COLO668 (cell line): ENCODE data around the gene CCR7.
"Not testable (repeated sequence)": the region's sequence is repeated elsewhere in the genome, so short reads cannot be mapped to it uniquely, and the experiment has no call there.

Experiments used
- DNase-seq: peaks from one replicate; lab custom pipeline; 2025; ENCODE audit not compliant: unreplicated experiment; lab: John Stamatoyannopoulos, UW

The CCR7 gene

DNA sequence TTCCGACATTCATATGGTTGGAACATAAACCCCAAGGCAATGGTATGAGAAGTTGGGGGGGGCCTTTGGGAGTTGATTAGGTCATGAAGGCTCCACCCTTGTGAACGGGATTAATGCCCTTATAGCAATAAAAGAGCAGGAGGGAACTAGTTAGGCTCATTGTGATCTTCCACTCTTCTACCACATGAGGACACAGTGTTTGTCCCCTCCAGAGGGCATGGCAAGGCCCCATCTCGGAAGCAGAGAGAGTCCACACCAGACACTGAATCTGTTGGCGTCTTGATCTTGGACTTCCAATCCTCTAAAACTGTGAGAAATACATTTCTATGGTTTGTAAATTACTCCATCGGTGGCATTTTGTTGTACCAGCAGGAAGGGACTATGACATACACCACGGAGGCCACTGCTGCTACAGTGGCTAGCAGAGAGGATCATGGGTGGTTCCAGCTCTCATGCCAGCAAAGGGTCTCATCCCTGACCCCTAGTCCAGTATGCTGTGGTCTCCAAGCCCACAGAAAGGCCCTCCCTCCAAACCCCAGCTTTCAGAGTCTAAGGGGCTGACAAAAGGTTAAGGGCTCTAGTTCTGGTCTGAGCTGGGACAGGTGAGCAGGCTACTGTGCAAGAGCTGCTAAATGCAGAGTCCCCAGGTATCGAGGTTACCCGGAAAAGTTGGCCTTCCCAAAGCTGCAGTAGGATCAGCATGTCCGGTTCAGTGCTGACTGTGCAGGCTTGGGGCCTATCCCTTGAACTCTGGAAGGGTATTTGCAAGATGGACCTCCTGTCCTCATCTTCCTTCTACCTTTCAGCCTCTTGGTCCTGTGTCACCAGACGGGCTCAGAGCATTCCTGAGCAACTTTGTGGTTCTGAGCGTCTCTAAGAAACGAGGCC, 12.2 kb downstream of the CCR7 start:
- DNase-seq: no peak

DNA sequence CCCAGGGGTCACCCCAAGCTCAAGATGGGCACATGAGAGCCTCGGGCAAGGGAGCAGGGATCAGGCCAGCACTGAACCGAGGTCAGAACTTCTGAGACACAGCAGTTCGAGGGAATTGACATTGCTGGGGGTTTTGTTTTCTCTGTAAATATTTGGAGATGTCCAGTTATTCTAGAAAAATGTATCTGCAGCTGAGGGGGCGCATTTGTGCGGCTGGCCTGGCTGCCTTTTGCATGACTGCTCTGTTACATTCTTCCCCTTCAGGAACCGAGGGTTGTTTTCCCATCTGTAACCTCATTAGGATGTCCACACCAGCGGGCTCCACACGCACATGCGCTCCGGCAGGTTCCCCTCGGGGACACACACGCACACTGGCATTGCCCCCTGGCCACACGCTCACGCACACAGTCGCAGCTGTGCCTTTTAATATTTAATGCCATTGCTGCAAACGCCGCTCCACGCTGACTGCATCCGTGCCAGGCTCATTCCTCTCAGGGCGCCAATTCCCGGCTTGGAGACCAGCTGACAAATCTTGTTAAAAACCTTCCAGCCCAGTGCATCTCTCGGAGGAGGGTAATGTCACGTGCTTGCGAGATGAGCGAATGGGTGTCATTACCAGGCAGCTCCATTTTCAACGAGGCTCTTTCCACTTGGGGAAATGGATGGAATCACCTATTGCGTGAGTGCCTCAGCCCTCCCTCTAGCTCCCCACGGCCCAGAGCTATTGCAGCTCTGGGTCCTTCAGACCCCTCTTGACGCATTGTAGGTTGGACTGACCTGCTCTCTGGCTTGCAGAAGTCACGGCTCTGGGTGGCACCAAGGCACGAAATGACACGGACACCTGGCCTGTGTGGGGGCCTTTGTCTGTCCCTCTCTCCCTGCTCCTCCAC, 13.1 kb downstream of the CCR7 start:
- DNase-seq: no peak

- DNase-seq: no peak
Measured at GRCh38 chr17:40551091-40551878, 14.0 kb downstream of the CCR7 start.

- DNase-seq: no peak
Measured at GRCh38 chr17:40550608-40551007, 14.7 kb downstream of the CCR7 start.

DNA sequence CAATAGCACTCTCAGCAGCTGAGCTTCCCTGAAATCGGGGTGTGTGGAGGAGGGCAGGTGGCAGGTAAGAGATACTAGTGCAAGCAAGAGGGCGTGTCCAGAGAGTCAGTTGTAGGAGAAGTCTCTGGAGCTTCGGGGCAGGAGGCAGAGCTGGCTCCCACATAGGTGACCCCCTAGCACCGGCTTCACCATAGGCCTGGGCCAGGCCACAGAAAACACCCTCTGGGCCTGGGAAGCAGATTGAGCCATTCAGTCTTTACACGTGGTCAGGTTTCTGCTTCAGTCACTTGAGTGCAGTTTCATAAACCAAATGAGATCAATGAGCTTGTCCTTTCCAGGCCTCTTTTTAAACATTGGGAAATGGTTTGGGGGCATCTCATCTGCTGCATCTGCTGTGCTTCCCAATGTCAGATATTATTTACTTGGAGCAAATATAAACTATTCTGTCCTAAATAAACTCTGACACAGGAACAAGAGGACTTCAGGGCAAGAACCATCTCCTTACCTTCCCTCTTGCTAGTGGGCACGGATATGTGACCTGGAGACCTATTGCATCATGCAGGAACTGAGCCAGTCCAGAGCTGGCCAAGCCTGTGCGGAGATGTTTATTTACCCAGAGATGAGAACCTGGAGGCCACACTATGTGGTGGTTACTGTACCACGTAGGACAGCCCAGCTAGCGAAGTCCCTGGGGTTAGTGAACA, 16.1 kb downstream of the CCR7 start:
- peak; percentile 49 for DNase-seq

DNA sequence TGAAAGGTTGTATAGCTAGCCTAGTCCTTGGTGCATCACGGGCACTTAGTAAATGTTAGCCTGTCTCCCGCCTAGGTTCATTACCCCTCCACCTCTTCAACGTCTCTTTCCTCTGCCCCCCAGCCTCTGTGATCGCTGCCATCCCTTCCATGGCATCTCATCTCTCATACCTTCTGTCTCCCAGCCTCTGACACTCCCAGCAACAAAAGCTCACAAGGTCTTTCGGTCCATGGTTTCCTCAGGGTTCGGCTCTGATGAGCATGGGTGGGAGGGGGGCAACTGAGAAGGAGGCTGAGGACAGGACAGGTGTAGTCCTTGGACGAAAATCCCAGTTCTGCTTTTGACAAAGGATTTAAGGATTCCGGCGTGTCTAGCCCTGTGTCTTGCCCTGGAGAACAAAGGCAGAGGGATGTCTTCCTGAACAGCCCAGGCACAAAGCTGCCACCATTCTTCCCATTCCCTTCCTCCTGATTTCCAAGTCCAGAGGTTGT, 16.7 kb downstream of the CCR7 start:
- DNase-seq: no peak

- no peak for DNase-seq
Measured at GRCh38 chr17:40547785-40548478, 17.3 kb downstream of the CCR7 start.

GRCh38 chr17:40547079-40547784, 18.0 kb downstream of the CCR7 start:
- peak; percentile 82 for DNase-seq

DNA sequence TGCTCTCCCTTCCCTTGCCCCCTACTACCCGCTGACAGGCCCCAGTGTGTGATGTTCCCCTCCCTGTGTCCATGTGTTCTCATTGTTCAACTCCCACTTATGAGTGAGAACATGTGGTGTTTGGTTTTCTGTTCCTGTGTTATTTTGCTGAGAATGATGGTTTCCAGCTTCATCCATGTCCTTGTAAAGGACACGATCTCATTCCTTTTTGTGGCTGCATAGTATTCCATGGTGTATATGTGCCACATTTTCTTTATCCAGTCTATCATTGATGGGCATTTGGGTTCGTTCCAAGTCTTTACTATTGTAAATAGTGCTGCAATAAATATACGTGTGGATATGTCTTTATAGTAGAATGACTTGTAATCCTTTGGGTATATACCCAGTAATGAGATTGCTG, 18.8 kb downstream of the CCR7 start:
- not testable (repeated sequence) for DNase-seq

GRCh38 chr17:40545660-40546059, 19.6 kb downstream of the CCR7 start:
- no peak for DNase-seq

DNA sequence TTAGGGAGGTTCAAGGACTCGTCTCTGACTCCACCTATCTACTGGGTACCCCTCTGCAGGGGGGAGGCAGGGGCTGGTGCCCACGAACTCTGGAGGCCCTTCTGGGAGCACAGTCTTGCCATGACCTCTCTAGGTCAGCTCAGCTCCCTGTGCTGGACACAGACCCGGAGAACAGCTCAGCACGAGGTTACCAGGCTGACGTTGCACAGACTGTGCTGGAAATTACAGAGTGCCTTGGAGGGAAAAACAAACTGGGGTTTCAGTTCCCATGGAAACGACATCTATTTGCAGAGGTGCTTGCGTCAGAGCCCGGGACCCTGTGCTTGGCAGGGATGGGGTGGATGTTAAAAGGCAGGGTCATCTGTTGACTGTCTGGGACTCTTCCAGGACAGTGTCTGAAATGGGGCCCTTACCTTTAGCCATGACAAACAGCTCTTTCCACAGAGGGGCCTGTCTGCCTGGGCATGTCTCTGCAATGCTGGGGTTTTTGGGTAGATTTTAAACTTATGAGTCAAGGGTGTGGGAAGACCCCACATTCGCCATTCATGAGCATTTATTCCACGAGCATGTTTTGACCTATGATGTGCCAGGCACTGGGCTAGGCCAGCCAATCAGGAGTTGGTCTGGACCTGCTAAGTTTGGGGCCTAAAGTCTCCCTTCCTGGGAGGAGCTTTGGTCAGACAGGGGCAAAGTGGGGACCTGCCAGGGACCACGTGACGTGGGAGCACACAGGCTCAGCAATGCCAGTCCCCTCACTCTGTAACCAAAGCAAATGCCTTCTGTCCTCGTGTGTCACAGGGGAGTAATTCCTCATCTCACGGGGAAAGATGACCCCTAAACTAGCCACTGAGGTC, 22.5 kb downstream of the CCR7 start:
- no peak for DNase-seq

GRCh38 chr17:40541873-40542557, 23.3 kb downstream of the CCR7 start:
- DNase-seq: no peak

DNA sequence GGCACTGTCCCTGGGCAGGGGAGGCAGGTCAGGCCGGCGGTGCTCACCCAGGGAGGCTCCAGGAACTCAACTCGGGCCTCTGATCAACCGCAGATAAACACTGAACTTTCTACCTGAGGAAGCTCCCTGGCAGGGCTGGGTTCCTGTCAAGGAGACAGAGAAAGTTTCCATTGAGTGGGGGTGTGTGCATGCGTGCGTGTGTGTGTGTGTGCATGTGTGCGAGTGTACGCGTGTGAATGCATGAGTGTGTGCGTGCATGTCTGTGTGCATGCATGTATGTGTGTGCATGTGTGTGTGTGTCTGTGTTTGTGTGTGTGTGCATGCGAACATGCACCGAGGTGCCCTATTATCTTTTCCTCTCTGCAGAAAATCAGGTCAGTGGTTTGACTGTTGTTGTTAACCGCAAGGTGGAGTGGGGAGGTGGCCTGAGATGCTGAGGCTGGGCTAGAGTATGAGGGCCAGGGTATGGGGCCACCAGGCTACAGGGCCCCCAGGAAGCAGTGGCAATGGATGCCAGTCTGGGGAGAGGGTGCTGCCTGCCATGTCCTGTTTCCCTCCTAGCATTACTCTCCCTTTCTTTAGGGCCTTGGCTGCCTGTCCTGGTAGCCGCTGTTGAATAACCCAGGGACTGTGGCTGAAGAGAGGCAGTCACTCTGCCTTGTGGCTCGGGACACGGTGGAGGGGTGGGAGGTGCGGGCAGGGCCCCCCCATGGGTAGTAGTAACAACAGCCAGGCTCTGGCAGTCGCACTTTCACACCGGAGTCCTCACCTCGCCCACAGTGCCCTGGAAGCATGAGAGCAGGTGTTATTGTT, 24.0 kb downstream of the CCR7 start:
- no peak for DNase-seq

GRCh38 chr17:40540448-40540847, 24.8 kb downstream of the CCR7 start:
- no peak for DNase-seq

GRCh38 chr17:40539711-40540411, 25.4 kb downstream of the CCR7 start:
- DNase-seq: no peak
